Measurements from ENCODE around the gene IL17RA. TPM values are rescaled to one million over a fixed set of nuclear protein-coding genes. Genes with fewer than 3 reads are reported as not detected.

IL17RA gene
- total RNA-seq, 1 donor = 6.2 TPM

- Histone ChIP-seq H3K4me3 (ENCODE audit: insufficient read depth, low read length) (no peak overlapping the region), H3K9me3 (ENCODE audit: low read depth, low read length) (no peaks in the 10 kb centered on the region), H3K27me3 (ENCODE audit: insufficient read depth, low read length) (no peaks in the 10 kb centered on the region), H3K79me2 (ENCODE audit: insufficient read depth, low read length) (no peaks in the 10 kb centered on the region), H3K4me1 (ENCODE audit: insufficient read depth, low read length) (no peaks in the 10 kb centered on the region), H3K27ac (ENCODE audit: low read depth, low read length) (no peak overlapping the region), H2AFZ (ENCODE audit: low read length) (no peak overlapping the region), H4K20me1 (ENCODE audit: insufficient read depth, low read length) (no peaks in the 10 kb centered on the region), H3K4me2 (ENCODE audit: insufficient read depth, low read length) (no peak overlapping the region), H3K36me3 (ENCODE audit: insufficient read depth, low read length) (no peaks in the 10 kb centered on the region)
- DNase-seq (ENCODE audit: insufficient read length, low spot score, missing footprints) = no peak
- TF ChIP-seq CTCF (IDR thresholded peaks at IDR 0.05; ENCODE audit: extremely low read depth, low read depth, low read length) = no peak
Measured at GRCh38 chr22:17056807-17057206, 28.0 kb upstream of the IL17RA start.

GRCh38 chr22:17057959-17058814 lies 26.6 kb upstream of the IL17RA start:
- H3K4me2 ChIP-seq (ENCODE audit: insufficient read depth, low read length) = no peak overlapping the region
- peak; percentile 94 for DNase-seq (ENCODE audit: insufficient read length, low spot score, missing footprints)
- no peaks in the 10 kb centered on the region for H4K20me1 ChIP-seq (ENCODE audit: insufficient read depth, low read length)
- H3K9me3 ChIP-seq (ENCODE audit: low read depth, low read length) = no peaks in the 10 kb centered on the region
- H3K36me3 ChIP-seq (ENCODE audit: insufficient read depth, low read length) = no peaks in the 10 kb centered on the region
- H3K27ac ChIP-seq (ENCODE audit: low read depth, low read length) = no peak overlapping the region
- H3K27me3 ChIP-seq (ENCODE audit: insufficient read depth, low read length) = peaks cover under 1% of the 10 kb centered on the region
- TF ChIP-seq CTCF (IDR thresholded peaks at IDR 0.05; ENCODE audit: extremely low read depth, low read depth, low read length) = peak; percentile 90
- no peak overlapping the region for H2AFZ ChIP-seq (ENCODE audit: low read length)
- H3K4me1 ChIP-seq (ENCODE audit: insufficient read depth, low read length) = no peaks in the 10 kb centered on the region
- H3K79me2 ChIP-seq (ENCODE audit: insufficient read depth, low read length) = no peaks in the 10 kb centered on the region
- H3K4me3 ChIP-seq (ENCODE audit: insufficient read depth, low read length) = no peak overlapping the region

GRCh38 chr22:17060126-17060525 lies 24.7 kb upstream of the IL17RA start:
- no peak for DNase-seq (ENCODE audit: insufficient read length, low spot score, missing footprints)
- Histone ChIP-seq H3K4me3 (ENCODE audit: insufficient read depth, low read length) (no peak overlapping the region), H3K36me3 (ENCODE audit: insufficient read depth, low read length) (no peaks in the 10 kb centered on the region), H3K79me2 (ENCODE audit: insufficient read depth, low read length) (no peaks in the 10 kb centered on the region), H4K20me1 (ENCODE audit: insufficient read depth, low read length) (no peaks in the 10 kb centered on the region), H3K27ac (ENCODE audit: low read depth, low read length) (no peak overlapping the region), H3K27me3 (ENCODE audit: insufficient read depth, low read length) (peaks cover 7% of the 10 kb centered on the region), H2AFZ (ENCODE audit: low read length) (no peak overlapping the region), H3K4me1 (ENCODE audit: insufficient read depth, low read length) (no peaks in the 10 kb centered on the region), H3K4me2 (ENCODE audit: insufficient read depth, low read length) (no peak overlapping the region), H3K9me3 (ENCODE audit: low read depth, low read length) (no peaks in the 10 kb centered on the region)
- TF ChIP-seq CTCF (IDR thresholded peaks at IDR 0.05; ENCODE audit: extremely low read depth, low read depth, low read length) = no peak

GRCh38 chr22:17063411-17064106 lies 21.2 kb upstream of the IL17RA start:
- Histone ChIP-seq H3K27ac (ENCODE audit: low read depth, low read length) (no peak overlapping the region), H3K4me1 (ENCODE audit: insufficient read depth, low read length) (no peaks in the 10 kb centered on the region), H3K4me2 (ENCODE audit: insufficient read depth, low read length) (no peak overlapping the region), H3K9me3 (ENCODE audit: low read depth, low read length) (no peaks in the 10 kb centered on the region), H4K20me1 (ENCODE audit: insufficient read depth, low read length) (no peaks in the 10 kb centered on the region), H3K36me3 (ENCODE audit: insufficient read depth, low read length) (no peaks in the 10 kb centered on the region), H3K27me3 (ENCODE audit: insufficient read depth, low read length) (peaks cover 7% of the 10 kb centered on the region), H2AFZ (ENCODE audit: low read length) (no peak overlapping the region), H3K4me3 (ENCODE audit: insufficient read depth, low read length) (no peak overlapping the region), H3K79me2 (ENCODE audit: insufficient read depth, low read length) (no peaks in the 10 kb centered on the region)
- no peak for TF ChIP-seq CTCF (IDR thresholded peaks at IDR 0.05; ENCODE audit: extremely low read depth, low read depth, low read length)
- no peak for DNase-seq (ENCODE audit: insufficient read length, low spot score, missing footprints)

Measured in osteoblast (primary cell).